ENCODE data around the gene PBOV1. TPM values are rescaled to one million over a fixed set of nuclear protein-coding genes. Genes with fewer than 3 reads are reported as not detected.
"Not testable (repeated sequence)": the region's sequence is repeated elsewhere in the genome, so short reads cannot be mapped to it uniquely, and the experiment has no call there.

Gene PBOV1
- total RNA-seq, 1 donor from 2014 or later = not detected

DNA sequence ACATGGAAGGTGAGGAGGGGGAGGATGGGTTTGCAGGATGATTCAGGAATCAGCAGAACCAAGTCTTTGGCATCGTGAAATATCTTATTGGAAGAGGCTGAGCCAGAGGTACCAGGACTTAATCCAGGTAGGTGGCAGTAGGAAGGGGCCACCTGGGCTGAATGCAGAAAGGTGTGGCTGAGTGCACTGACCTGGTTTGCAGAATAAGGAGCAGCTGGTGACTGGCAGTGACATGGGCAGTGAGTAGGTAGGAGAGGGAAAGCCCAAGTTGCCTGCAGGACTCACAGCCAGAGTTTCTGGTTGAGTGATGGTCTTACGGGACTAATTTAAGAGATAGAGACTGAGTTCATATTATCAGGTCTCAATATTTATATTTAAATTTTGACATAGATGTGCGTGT lies 1.1 kb upstream of the PBOV1 start:
- intact Hi-C loops (cut with DNase I) = no loop called here
- no peaks in the 10 kb centered on the region for H3K4me1 ChIP-seq
- H3K36me3 ChIP-seq = no peaks in the 10 kb centered on the region
- no peak for DNase-seq (ENCODE audit: low spot score in 2 of 2)
- no peak overlapping the region for H3K4me3 ChIP-seq
- H3K27me3 ChIP-seq = no peaks in the 10 kb centered on the region
- H3K27ac ChIP-seq = no peak overlapping the region
- TF ChIP-seq, protein P1, sequence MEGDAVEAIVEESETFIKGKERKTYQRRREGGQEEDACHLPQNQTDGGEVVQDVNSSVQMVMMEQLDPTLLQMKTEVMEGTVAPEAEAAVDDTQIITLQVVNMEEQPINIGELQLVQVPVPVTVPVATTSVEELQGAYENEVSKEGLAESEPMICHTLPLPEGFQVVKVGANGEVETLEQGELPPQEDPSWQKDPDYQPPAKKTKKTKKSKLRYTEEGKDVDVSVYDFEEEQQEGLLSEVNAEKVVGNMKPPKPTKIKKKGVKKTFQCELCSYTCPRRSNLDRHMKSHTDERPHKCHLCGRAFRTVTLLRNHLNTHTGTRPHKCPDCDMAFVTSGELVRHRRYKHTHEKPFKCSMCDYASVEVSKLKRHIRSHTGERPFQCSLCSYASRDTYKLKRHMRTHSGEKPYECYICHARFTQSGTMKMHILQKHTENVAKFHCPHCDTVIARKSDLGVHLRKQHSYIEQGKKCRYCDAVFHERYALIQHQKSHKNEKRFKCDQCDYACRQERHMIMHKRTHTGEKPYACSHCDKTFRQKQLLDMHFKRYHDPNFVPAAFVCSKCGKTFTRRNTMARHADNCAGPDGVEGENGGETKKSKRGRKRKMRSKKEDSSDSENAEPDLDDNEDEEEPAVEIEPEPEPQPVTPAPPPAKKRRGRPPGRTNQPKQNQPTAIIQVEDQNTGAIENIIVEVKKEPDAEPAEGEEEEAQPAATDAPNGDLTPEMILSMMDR (IDR thresholded peaks at IDR 0.05) = no peak
- H3K9me3 ChIP-seq = no peaks in the 10 kb centered on the region

DNA sequence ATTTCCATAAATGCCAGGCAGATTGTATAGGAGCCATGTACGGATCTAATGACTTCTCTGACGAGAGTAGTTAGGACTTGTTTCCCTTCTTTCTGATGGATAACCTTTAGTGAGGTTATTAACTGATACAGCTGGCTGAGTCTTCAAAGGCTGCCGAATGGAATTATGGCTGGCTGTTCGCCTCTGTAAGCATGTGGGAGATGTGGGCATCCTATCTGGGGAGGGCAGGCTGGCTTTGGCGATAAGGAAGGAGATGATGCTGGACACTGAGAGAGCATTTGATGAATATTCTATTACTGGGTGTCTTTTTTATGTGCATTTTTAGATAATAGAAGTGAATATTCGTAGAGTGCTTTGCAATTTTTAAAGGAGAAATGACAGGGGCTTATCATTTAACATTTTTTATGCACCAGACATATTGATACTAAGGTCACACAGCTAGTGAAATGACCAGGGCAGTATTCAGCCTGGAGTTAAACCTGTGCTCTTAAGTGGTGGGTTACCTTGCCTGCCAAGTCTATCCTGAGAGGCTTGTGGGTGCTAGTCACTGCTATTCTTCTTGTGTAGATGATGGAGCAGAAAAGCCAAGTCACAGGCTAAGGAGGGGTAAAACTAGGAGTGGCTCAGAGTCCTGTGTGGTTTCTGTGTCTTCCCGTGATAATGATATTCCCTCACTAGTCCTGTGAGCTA lies 3.1 kb downstream of the PBOV1 start:
- Histone ChIP-seq H3K9me3 (no peaks in the 10 kb centered on the region), H3K4me3 (no peak overlapping the region), H3K27me3 (no peaks in the 10 kb centered on the region), H3K27ac (no peak overlapping the region), H3K36me3 (no peaks in the 10 kb centered on the region), H3K4me1 (no peaks in the 10 kb centered on the region)
- TF ChIP-seq, protein P1 (IDR thresholded peaks at IDR 0.05) = no peak
- no peak for DNase-seq (ENCODE audit: low spot score in 2 of 2)
- intact Hi-C loops (cut with DNase I) = no loop called here

DNA sequence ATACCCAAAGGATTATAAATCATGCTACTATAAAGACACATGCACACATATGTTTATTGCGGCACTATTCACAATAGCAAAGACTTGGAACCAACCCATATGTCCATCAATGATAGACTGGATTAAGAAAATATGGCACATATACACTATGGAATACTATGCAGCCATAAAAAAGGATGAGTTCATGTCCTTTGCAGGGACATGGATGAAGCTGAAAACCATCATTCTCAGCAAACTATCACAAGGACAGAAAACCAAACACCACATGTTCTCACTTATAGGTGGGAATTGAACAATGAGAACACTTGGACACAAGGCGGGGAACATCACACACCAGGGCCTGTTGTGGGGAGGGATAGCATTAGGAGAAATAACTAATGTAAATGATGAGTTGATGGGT lies 5.8 kb downstream of the PBOV1 start:
- H3K27me3 ChIP-seq; H3K36me3 ChIP-seq; DNase-seq (ENCODE audit: low spot score in 2 of 2); intact Hi-C loops (cut with DNase I); H3K27ac ChIP-seq; H3K4me3 ChIP-seq; H3K9me3 ChIP-seq; H3K4me1 ChIP-seq: not testable (repeated sequence)

DNA sequence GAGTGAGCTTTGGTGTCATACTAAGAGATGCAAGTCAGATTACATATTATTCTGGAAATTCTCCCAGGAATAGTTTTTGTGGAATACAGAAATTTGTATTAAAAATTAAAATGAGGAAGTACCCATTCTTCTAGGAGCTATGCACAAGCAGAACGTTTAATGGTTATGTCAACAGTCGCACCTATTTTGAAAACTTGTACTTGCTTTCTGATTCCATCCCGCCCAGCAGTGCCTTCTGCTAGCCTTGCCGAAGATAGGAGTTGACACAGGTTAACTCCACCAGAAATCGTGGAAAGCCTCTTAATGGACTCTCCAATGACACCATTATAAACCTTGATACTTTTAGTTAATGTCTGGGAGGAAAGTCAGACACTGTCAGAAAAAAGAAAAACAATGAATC lies 6.7 kb downstream of the PBOV1 start:
- no peaks in the 10 kb centered on the region for H3K9me3 ChIP-seq
- intact Hi-C loops (cut with DNase I) = no loop called here
- H3K4me1 ChIP-seq = no peaks in the 10 kb centered on the region

DNA sequence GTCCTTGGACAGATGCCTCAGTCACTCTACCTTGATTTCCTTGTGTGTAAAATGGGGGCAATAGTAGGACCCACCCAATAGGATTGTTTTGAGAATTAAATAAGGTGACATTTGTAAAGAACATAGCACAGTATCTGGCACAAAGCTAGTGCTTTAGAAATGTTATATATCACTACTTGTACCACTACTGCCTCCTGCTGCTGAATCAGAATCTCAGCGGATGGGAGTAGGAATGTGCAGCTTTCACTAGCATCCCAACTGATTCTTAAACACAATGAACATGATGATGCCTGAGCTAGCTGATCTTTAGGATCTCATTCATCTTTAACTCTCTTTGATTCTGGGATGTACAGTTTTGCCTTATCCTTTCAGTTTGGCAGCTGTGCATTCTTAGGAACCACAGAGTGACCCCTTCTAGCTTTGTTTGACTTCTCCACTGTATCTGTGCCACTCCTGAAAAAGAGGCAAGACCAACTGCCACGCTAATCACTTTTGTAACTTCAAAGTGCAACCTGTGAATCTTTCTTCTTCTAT lies 7.2 kb downstream of the PBOV1 start:
- H3K9me3 ChIP-seq = no peaks in the 10 kb centered on the region
- TF ChIP-seq, protein P1 (IDR thresholded peaks at IDR 0.05) = no peak
- no peaks in the 10 kb centered on the region for H3K27me3 ChIP-seq
- H3K4me3 ChIP-seq = no peak overlapping the region
- no peaks in the 10 kb centered on the region for H3K4me1 ChIP-seq
- H3K36me3 ChIP-seq = no peaks in the 10 kb centered on the region
- intact Hi-C loops (cut with DNase I) = no loop called here
- DNase-seq (ENCODE audit: low spot score in 2 of 2) = no peak
- no peak overlapping the region for H3K27ac ChIP-seq

More for the DNA sequence above, 6.7 kb downstream of the PBOV1 start:
- TF ChIP-seq, protein P1 (IDR thresholded peaks at IDR 0.05) = no peak
- Histone ChIP-seq H3K36me3 (no peaks in the 10 kb centered on the region), H3K27me3 (no peaks in the 10 kb centered on the region), H3K4me3 (no peak overlapping the region), H3K27ac (no peak overlapping the region)
- DNase-seq (ENCODE audit: low spot score in 2 of 2) = no peak

DNA sequence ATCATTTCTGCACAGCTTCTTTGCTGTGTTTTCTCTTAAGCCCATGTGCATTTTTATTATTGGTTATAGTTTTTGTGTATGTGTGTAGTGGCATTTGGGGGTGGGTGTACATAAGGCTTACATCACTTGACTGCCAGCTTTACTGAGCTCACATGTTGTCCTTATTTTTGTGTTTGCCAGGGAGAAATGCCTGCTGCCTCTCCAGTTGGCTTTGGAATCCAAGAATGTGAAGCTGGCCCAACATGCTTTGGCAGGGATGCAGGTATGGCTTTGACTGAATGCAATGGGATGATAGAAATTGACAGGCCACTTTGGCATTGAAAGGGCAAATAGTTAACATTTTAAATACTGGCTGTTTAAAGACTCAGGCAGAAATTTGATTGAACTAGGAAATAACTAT lies 11.4 kb downstream of the PBOV1 start:
- Histone ChIP-seq H3K27me3 (no peaks in the 10 kb centered on the region), H3K27ac (no peak overlapping the region), H3K9me3 (no peaks in the 10 kb centered on the region), H3K4me1 (no peaks in the 10 kb centered on the region), H3K4me3 (no peak overlapping the region), H3K36me3 (no peaks in the 10 kb centered on the region)
- DNase-seq (ENCODE audit: low spot score in 2 of 2) = no peak
- intact Hi-C loops (cut with DNase I) = no loop called here
- TF ChIP-seq, protein P1 (IDR thresholded peaks at IDR 0.05) = no peak
